Testis (tissue), 3 donors: ENCODE measurements around the gene SLK. TPM values are rescaled to one million over a fixed set of nuclear protein-coding genes. Genes with fewer than 3 reads are reported as not detected.

Experiments used
- DNase-seq: peaks from one replicate; pipeline ENCODE4 v3.0.0-alpha.2; 2019
- H3K27ac ChIP-seq, 2 donors: fragments of 200-600 bp; sonication (generic); one replicate each; pipeline ENCODE4 v1.5.1; 2019
- H3K27me3 ChIP-seq: fragments of 200-600 bp; sonication (generic); one replicate; pipeline ENCODE4 v1.5.1; 2019
- H3K36me3 ChIP-seq: fragments of 200-600 bp; sonication (generic); one replicate; pipeline ENCODE4 v1.5.1; 2017; ENCODE audit warnings: low read depth; ENCODE audit errors: missing control alignments
- H3K4me1 ChIP-seq: fragments of 200-600 bp; sonication (generic); one replicate; pipeline ENCODE4 v1.5.1; 2019
- H3K4me3 ChIP-seq, 2 donors: fragments of 200-600 bp; sonication (generic); one replicate each; pipeline ENCODE4 v1.5.1; 2017 to 2019
- H3K9me3 ChIP-seq: fragments of 200-600 bp; sonication (generic); one replicate; pipeline ENCODE4 v1.5.1; 2017
- POLR2A ChIP-seq: fragments of 450-650 bp; IDR thresholded peaks from one replicate; pipeline ENCODE4 v1.6.1; 2017; ENCODE audit warnings: antibody characterized with exemption, mild to moderate bottlenecking, moderate library complexity
- WGBS, 2 donors: methylation state at CpG; one replicate each; pipeline ENCODE4 v1.1.5; 2018; 5-methylcytosine and 5-hydroxymethylcytosine counted together
- intact Hi-C: fragments of 100-400 bp; cut with DNase I; formaldehyde crosslinking; loops from one replicate; pipeline ENCODE4 v1.15.1; 2023; ENCODE audit warnings: low total_unique reads
- polyA plus RNA-seq: library from polyadenylated mRNA; stranded (reverse); fragments of 350-450 nt; fragmentation: Illumina TruSeq; extraction: RNeasy Lipid Tissue Mini Kit (QIAGEN cat#74804); gene quantifications from one replicate; pipeline ENCODE4 v1.2.3, GENCODE V29; 2014; ENCODE audit warnings: low read depth, low replicate concordance; ENCODE audit not compliant: insufficient read depth
- total RNA-seq, 2 donors: library from RNA; depleted of rRNA; stranded (reverse); fragments of >200 nt; gene quantifications; one replicate each; pipeline ENCODE4 v1.2.3, GENCODE V29; 2016
- TF ChIP-seq, protein P1 (sequence below), 3 experiments: fragments of 450-650 bp in 2 of 3; fragments of 200-600 bp in 1 of 3; sonication (generic) in 1 of 3; IDR thresholded peaks; one replicate each; pipeline ENCODE4 v1.5.1; 2016 to 2019; ENCODE audit warnings: antibody characterized with exemption in 3 of 3, mild to moderate bottlenecking in 2 of 3, moderate library complexity in 1 of 3

SLK gene
- total and polyA plus RNA-seq, 3 donors from 2014 or later, result 10.7 to 59.4 (median 57.7) TPM

- Histone ChIP-seq H3K9me3 (no peaks in the 10 kb centered on the region), H3K36me3 (no peaks in the 10 kb centered on the region), H3K27me3 (no peaks in the 10 kb centered on the region), H3K27ac (no peak overlapping the region), H3K4me3 (no peak overlapping the region), H3K4me1 (no peaks in the 10 kb centered on the region)
- TF ChIP-seq, protein P1, sequence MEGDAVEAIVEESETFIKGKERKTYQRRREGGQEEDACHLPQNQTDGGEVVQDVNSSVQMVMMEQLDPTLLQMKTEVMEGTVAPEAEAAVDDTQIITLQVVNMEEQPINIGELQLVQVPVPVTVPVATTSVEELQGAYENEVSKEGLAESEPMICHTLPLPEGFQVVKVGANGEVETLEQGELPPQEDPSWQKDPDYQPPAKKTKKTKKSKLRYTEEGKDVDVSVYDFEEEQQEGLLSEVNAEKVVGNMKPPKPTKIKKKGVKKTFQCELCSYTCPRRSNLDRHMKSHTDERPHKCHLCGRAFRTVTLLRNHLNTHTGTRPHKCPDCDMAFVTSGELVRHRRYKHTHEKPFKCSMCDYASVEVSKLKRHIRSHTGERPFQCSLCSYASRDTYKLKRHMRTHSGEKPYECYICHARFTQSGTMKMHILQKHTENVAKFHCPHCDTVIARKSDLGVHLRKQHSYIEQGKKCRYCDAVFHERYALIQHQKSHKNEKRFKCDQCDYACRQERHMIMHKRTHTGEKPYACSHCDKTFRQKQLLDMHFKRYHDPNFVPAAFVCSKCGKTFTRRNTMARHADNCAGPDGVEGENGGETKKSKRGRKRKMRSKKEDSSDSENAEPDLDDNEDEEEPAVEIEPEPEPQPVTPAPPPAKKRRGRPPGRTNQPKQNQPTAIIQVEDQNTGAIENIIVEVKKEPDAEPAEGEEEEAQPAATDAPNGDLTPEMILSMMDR (IDR thresholded peaks at IDR 0.05), result no peak
- no peak for TF ChIP-seq POLR2A
- WGBS, 2 donors, result 56 to 65% methylated on average over 11 to 18 of the region's 18 CpGs
- no peak for DNase-seq
- intact Hi-C loops, result no loop called here
Observed at GRCh38 chr10:104035194-104036068, 68.5 kb downstream of the SLK start.

DNA sequence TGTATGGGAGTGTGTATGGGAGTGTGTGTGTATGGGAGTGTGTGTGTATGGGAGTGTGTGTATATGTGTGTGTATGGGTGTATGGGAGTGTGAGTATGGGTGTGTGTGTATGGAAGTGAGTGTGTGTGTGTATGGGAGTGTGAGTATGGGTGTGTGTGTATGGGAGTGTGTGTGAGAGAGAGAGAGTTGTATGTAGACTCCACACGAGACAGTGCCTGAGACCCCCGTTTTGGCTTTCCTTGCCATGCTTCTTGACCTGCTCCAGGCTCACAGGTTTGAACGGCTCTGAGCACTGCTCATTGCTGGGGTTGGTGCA is 69.1 kb downstream of the SLK start:
- H3K9me3 ChIP-seq, result no peaks in the 10 kb centered on the region
- WGBS, 2 donors, result 55 to 58% methylated on average over 3 of the region's 3 CpGs
- no peak for TF ChIP-seq POLR2A
- TF ChIP-seq, protein P1 (IDR thresholded peaks at IDR 0.05), result no peak
- H3K4me1 ChIP-seq, result no peaks in the 10 kb centered on the region
- H3K27ac ChIP-seq, result no peak overlapping the region
- no peak overlapping the region for H3K4me3 ChIP-seq
- H3K36me3 ChIP-seq, result no peaks in the 10 kb centered on the region
- no peak for DNase-seq
- intact Hi-C loops, result no loop called here
- no peaks in the 10 kb centered on the region for H3K27me3 ChIP-seq

DNA sequence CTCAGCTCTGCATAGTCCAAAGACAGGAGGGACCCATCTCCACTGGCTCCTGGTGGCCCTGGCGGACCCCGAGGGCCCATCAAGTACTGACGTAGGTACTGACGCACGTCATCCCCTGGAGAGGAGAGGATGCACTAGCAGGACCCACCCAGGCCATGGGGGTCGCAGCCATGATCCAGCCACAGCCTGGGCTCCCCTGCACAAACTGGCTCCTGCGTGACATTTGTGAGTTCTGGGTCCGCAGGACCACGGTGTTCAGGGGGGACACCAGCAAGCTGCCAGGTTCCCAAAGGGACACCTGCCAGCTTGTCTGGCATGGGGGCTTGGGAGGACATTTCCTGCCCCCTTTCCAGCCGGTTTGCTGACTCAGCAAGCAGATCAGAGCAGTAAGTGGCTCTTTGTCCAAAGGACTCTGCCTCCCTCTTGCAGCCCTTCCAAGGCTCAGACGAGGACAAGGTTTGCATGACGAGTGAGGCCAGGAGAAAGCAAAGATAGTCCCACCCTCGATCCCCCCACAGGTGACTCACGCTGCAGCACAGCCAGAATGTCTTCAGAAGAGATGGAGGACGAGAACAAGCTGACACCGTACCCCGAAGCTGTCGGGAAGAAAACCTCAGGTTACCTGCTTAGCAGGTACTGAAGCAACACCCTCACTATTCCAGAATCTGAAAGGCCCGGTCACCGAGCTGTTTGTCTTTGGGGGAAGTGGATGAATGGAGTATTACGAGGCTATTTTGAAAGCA is 69.7 kb downstream of the SLK start:
- H3K4me3 ChIP-seq, result no peak overlapping the region
- H3K27ac ChIP-seq, result no peak overlapping the region
- intact Hi-C loops, result no loop called here
- H3K36me3 ChIP-seq, result no peaks in the 10 kb centered on the region
- H3K27me3 ChIP-seq, result no peaks in the 10 kb centered on the region
- 55 to 60% methylated on average over 16 to 21 of the region's 21 CpGs for whole genome bisulfite sequencing, 2 donors
- no peaks in the 10 kb centered on the region for H3K4me1 ChIP-seq
- no peaks in the 10 kb centered on the region for H3K9me3 ChIP-seq
- DNase-seq, result no peak
- TF ChIP-seq, protein P1 (IDR thresholded peaks at IDR 0.05), result no peak
- TF ChIP-seq POLR2A, result no peak

GRCh38 chr10:104037261-104037951 is 70.5 kb downstream of the SLK start:
- 67 to 81% methylated on average over 13 to 16 of the region's 16 CpGs for WGBS, 2 donors

More at GRCh38 chr10:104037261-104037951, 70.5 kb downstream of the SLK start:
- TF ChIP-seq, protein P1 (IDR thresholded peaks at IDR 0.05), result no peak
- TF ChIP-seq POLR2A, result no peak
- Histone ChIP-seq H3K9me3 (no peaks in the 10 kb centered on the region), H3K27ac (no peak overlapping the region), H3K4me1 (no peaks in the 10 kb centered on the region), H3K36me3 (no peaks in the 10 kb centered on the region), H3K27me3 (no peaks in the 10 kb centered on the region), H3K4me3 (no peak overlapping the region)
- DNase-seq, result no peak
- intact Hi-C loops, result no loop called here
